IMR-90 (cell line): Measurements from ENCODE around the gene TCF12. TPM values are rescaled to one million over a fixed set of nuclear protein-coding genes. Genes with fewer than 3 reads are reported as not detected.

ENCODE experiments used
- ATAC-seq: fragments of 200-7000 bp; cut with Tn5 transposase; 2 replicates; pipeline ENCODE4 v1.9.1; 2020; ENCODE audit warnings: low read depth, mild to moderate bottlenecking, moderate library complexity
- BruUV-seq: library from RNA; stranded (reverse); fragments of 400-500 nt; replicated peaks from 2 replicates; lab custom pipeline; 2021; lab: Mats Ljungman, UMichigan
- CTCF ChIA-PET: fragments of 300-600 bp; formaldehyde crosslinking; extraction: SDS; loops from one replicate; lab custom pipeline; 2021; ENCODE audit warnings: antibody characterized with exemption; lab: Yijun Ruan, JAX
- POLR2A ChIA-PET: fragments of 300-600 bp; sonication (Branson Sonifier 250); formaldehyde crosslinking; loops from one replicate; lab custom pipeline; 2022; ENCODE audit warnings: antibody characterized with exemption; ENCODE audit not compliant: unreplicated experiment; lab: Charles Lee
- DNase-seq: peaks from one replicate; pipeline ENCODE4 v3.0.0; 2013
- H2AFZ ChIP-seq: replicated peaks from 2 replicates; pipeline ENCODE3; 2013; ENCODE audit warnings: low read length, mild to moderate bottlenecking; ENCODE audit not compliant: poor library complexity
- H2AK5ac ChIP-seq: 2 replicates; pipeline ENCODE4 v1.6.1; 2013; ENCODE audit warnings: low read depth, low read length, inconsistent platforms
- H2AK9ac ChIP-seq: replicated peaks from 2 replicates; pipeline ENCODE3; 2013; ENCODE audit warnings: mild to moderate bottlenecking, low read depth, low read length, moderate library complexity; ENCODE audit not compliant: poor library complexity
- H2BK120ac ChIP-seq: 2 replicates; pipeline ENCODE4 v1.6.1; 2013; ENCODE audit warnings: low read depth, low read length, inconsistent platforms
- H2BK15ac ChIP-seq: 3 replicates; pipeline ENCODE4 v1.6.1; 2013; ENCODE audit warnings: low read depth, low read length, inconsistent platforms
- H2BK20ac ChIP-seq: 2 replicates; pipeline ENCODE4 v1.6.1; 2013; ENCODE audit warnings: low read depth, mild to moderate bottlenecking, inconsistent platforms, low read length, moderate library complexity
- H2BK5ac ChIP-seq: 2 replicates; pipeline ENCODE4 v1.6.1; 2013; ENCODE audit warnings: mild to moderate bottlenecking, low read depth, low read length, inconsistent platforms; ENCODE audit not compliant: poor library complexity, severe bottlenecking
- H3K14ac ChIP-seq: replicated peaks from 2 replicates; pipeline ENCODE4 v1.6.1; 2013; ENCODE audit warnings: low read depth, low read length, inconsistent platforms
- H3K18ac ChIP-seq: 2 replicates; pipeline ENCODE4 v1.6.1; 2013; ENCODE audit warnings: low read depth, low read length, control low read depth
- H3K23ac ChIP-seq: 2 replicates; pipeline ENCODE4 v1.6.1; 2013; ENCODE audit warnings: low read depth, low read length, inconsistent platforms
- H3K27ac ChIP-seq: 2 replicates; pipeline ENCODE4 v1.5.1; 2013; ENCODE audit warnings: mild to moderate bottlenecking, control low read depth, low read length; ENCODE audit not compliant: insufficient read depth
- H3K27me3 ChIP-seq: 2 replicates; pipeline ENCODE4 v1.6.1; 2013; ENCODE audit warnings: low read length; ENCODE audit not compliant: control insufficient read depth, insufficient read depth
- H3K36me3 ChIP-seq: 2 replicates; pipeline ENCODE4 v1.6.1; 2013; ENCODE audit warnings: low read length, mixed read lengths; ENCODE audit not compliant: control insufficient read depth, insufficient read depth
- H3K4ac ChIP-seq: 2 replicates; pipeline ENCODE4 v1.6.1; 2013; ENCODE audit warnings: low read depth, low read length, inconsistent platforms
- H3K4me1 ChIP-seq: 2 replicates; pipeline ENCODE4 v1.6.1; 2013; ENCODE audit warnings: low read length, mixed read lengths; ENCODE audit not compliant: control insufficient read depth, insufficient read depth
- H3K4me2 ChIP-seq: 2 replicates; pipeline ENCODE4 v1.6.1; 2013; ENCODE audit warnings: low read depth, mild to moderate bottlenecking, control low read depth, low read length, moderate library complexity
- H3K4me3 ChIP-seq: 2 replicates; pipeline ENCODE4 v1.5.1; 2013; ENCODE audit warnings: low read depth, mild to moderate bottlenecking, control low read depth, low read length, moderate library complexity; ENCODE audit not compliant: insufficient read depth
- H3K56ac ChIP-seq: 2 replicates; pipeline ENCODE4 v1.6.1; 2013; ENCODE audit warnings: low read length, inconsistent platforms; ENCODE audit not compliant: insufficient read depth; ENCODE audit errors: extremely low read depth
- H3K79me1 ChIP-seq, 2 experiments: 2 replicates each; pipeline ENCODE4 v1.6.1; 2013; ENCODE audit warnings: low read length in 2 of 2, inconsistent platforms in 1 of 2, low read depth in 1 of 2
- H3K9ac ChIP-seq: 2 replicates; pipeline ENCODE4 v1.6.1; 2013; ENCODE audit warnings: low read depth, low read length, control low read depth
- H3K9me1 ChIP-seq: 2 replicates; pipeline ENCODE4 v1.6.1; 2013; ENCODE audit warnings: low read length, inconsistent platforms; ENCODE audit not compliant: insufficient read depth
- H3K9me3 ChIP-seq: 2 replicates; pipeline ENCODE4 v1.6.1; 2013; ENCODE audit warnings: low read length; ENCODE audit not compliant: control insufficient read depth, insufficient read depth
- H4K20me1 ChIP-seq: 2 replicates; pipeline ENCODE4 v1.6.1; 2013; ENCODE audit warnings: low read length, inconsistent platforms; ENCODE audit not compliant: insufficient read depth
- H4K5ac ChIP-seq: 2 replicates; pipeline ENCODE4 v1.6.1; 2013; ENCODE audit warnings: mild to moderate bottlenecking, low read depth, low read length, control low read depth
- H4K8ac ChIP-seq, 2 experiments: 2 replicates each; pipeline ENCODE4 v1.6.1; 2013; ENCODE audit warnings: low read depth in 2 of 2, low read length in 2 of 2, control low read depth in 1 of 2, inconsistent platforms in 1 of 2
- H4K91ac ChIP-seq: 2 replicates; pipeline ENCODE4 v1.6.1; 2013; ENCODE audit warnings: low read depth, low read length, inconsistent platforms; ENCODE audit not compliant: insufficient read depth
- CHD1 ChIP-seq: IDR thresholded peaks from 2 replicates; pipeline ENCODE4 v1.6.1; 2012; ENCODE audit warnings: low read depth, low read length, improper control_type of control experiment
- FOS ChIP-seq: fragments of 150-350 bp; IDR thresholded peaks from 2 replicates; pipeline ENCODE4 v1.6.1; 2016; ENCODE audit warnings: low read depth, low read length
- MAFK ChIP-seq: IDR thresholded peaks from 2 replicates; pipeline ENCODE4 v1.6.1; 2012; ENCODE audit warnings: low read depth, low read length, improper control_type of control experiment
- MAZ ChIP-seq: IDR thresholded peaks from 2 replicates; pipeline ENCODE4 v1.6.1; 2012; ENCODE audit warnings: low read depth, mild to moderate bottlenecking, low read length, improper control_type of control experiment, moderate library complexity, borderline replicate concordance
- MXI1 ChIP-seq: IDR thresholded peaks from 2 replicates; pipeline ENCODE4 v1.6.1; 2012; ENCODE audit warnings: low read depth, mild to moderate bottlenecking, low read length, moderate library complexity, borderline replicate concordance
- POLR2A ChIP-seq: IDR thresholded peaks from 2 replicates; pipeline ENCODE4 v1.6.1; 2012; ENCODE audit warnings: mild to moderate bottlenecking, low read depth, low read length
- RAD21 ChIP-seq: IDR thresholded peaks from 2 replicates; pipeline ENCODE4 v1.6.1; 2012; ENCODE audit warnings: low read length, improper control_type of control experiment
- RCOR1 ChIP-seq: IDR thresholded peaks from 2 replicates; pipeline ENCODE4 v1.6.1; 2012; ENCODE audit warnings: mild to moderate bottlenecking, low read length, improper control_type of control experiment; ENCODE audit not compliant: insufficient replicate concordance
- RFX5 ChIP-seq: IDR thresholded peaks from 2 replicates; pipeline ENCODE4 v1.8.0; 2012; ENCODE audit warnings: low read depth, mild to moderate bottlenecking, low read length, moderate library complexity
- SMC3 ChIP-seq: fragments of 150-350 bp; IDR thresholded peaks from 2 replicates; pipeline ENCODE4 v1.6.1; 2016; ENCODE audit warnings: low read depth, mild to moderate bottlenecking, antibody characterized with exemption, low read length, moderate library complexity
- WGBS, 2 experiments: methylation state at CpG; one replicate each; pipeline versions ENCODE4 v1.1.5 to v1.1.7; 2013; ENCODE audit warnings: missing lambda C conversion rate in 2 of 2; ENCODE audit not compliant: insufficient read length in 1 of 2; ENCODE audit errors: extremely low coverage in 2 of 2; 5-methylcytosine and 5-hydroxymethylcytosine counted together
- dilution Hi-C: fragments of 300-500 bp; cut with HindIII; formaldehyde crosslinking; loops from one replicate; pipeline ENCODE4 v1.14.3; 2018; ENCODE audit warnings: low sequenced_read_pairs; ENCODE audit not compliant: unreplicated experiment
- in situ Hi-C: fragments of 300-500 bp; cut with MboI; formaldehyde crosslinking; loops from 3 replicates; pipeline ENCODE4 v1.14.3; 2019; ENCODE audit warnings: low sequenced_read_pairs, inconsistent platforms, mixed read lengths
- intact Hi-C: fragments of 100-400 bp; cut with micrococcal nuclease; formaldehyde crosslinking; loops from 2 replicates; pipeline ENCODE4 v1.10.0; 2022
- polyA plus RNA-seq, 3 experiments: library from polyadenylated mRNA; depleted of rRNA; stranded (reverse); fragments of >200 nt; gene quantifications; 2 replicates each; pipeline ENCODE4 v1.2.3, GENCODE V29; 2012; ENCODE audit warnings: low replicate concordance in 1 of 3
- total RNA-seq: library from RNA; depleted of rRNA; stranded (reverse); fragments of >200 nt; gene quantifications from 2 replicates; pipeline ENCODE4 v1.2.3, GENCODE V29; 2012
- TF ChIP-seq, protein P1 (sequence below): fragments of 150-350 bp; IDR thresholded peaks from 2 replicates; pipeline ENCODE4 v1.6.1; 2016; ENCODE audit warnings: low read depth, mild to moderate bottlenecking, low read length, moderate library complexity, borderline replicate concordance
- TF ChIP-seq, protein P2 (sequence below): conservative IDR thresholded peaks from 2 replicates; pipeline ENCODE4 v1.5.1; 2012; ENCODE audit warnings: mild to moderate bottlenecking, low read depth, low read length, improper control_type of control experiment
- TF ChIP-seq, protein P3 (sequence below): fragments of 150-350 bp; IDR thresholded peaks from 2 replicates; pipeline ENCODE4 v1.6.1; 2017; ENCODE audit warnings: mild to moderate bottlenecking, antibody characterized with exemption, low read length, low read depth

TCF12 gene
- total and polyA plus RNA-seq, 2 of the 4 experiments (the other 2 are of a cell fraction), result 79.4 to 160 TPM

DNA sequence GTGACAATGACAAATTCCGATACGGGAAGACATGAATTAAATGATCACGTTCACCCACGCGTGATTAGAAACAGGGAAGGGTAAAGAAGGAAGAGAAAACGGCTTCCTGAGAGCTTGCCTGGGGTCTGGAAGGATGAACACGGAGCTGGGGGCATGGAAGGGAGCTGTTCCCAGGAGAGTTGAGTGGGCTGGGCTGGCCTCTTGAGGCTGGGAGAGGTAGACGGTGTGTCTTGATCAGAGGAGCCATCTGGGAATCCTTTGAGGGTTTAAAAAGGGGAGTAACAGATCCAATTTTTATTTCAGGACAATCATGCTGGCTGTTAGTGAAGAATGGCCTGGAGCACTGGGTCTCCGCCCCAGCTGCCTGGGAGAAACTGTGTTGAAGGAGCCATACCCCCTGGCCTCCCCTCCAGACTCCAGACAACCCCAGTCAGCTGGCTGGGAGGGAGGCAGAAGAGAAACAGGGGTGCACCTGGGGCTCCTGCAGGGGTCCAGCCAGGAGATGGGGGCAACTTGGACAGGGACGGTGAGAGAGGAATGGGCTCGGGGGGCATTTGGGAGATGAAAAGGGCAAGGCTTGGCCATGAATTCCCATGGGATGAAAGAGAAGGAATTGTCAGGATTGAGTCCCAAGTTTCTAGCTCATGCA lies 404.3 kb downstream of the TCF12 start:
- 92% methylated on average over 2 of the region's 11 CpGs; no CpG with 5 or more reads in 1 of the 2 experiments for WGBS, 2 experiments
- Histone ChIP-seq H3K9ac (no peak overlapping the region), H2AK5ac (0 out of 2 replicates have a peak overlapping the region, but pooled peaks have one; percentile 31), H3K23ac (no peak overlapping the region), H4K91ac (no peak overlapping the region), H2BK120ac (no peak overlapping the region), H4K5ac (no peak overlapping the region), H3K79me1 (no peaks in the 10 kb centered on the region), H3K4me2 (no peak overlapping the region), H2BK20ac (no peak overlapping the region), H2AFZ (peak overlapping the region; percentile 19), H3K36me3 (no peaks in the 10 kb centered on the region), H3K18ac (no peak overlapping the region), H3K27me3 (no peaks in the 10 kb centered on the region), H3K4me3 (no peak overlapping the region), H2AK9ac (no peak overlapping the region), H2BK5ac (no peak overlapping the region), H3K9me1 (peaks cover 8% of the 10 kb centered on the region), H3K4ac (no peak overlapping the region), H3K14ac (no peak overlapping the region), H4K8ac (no peak overlapping the region), H3K4me1 (peaks cover 5% of the 10 kb centered on the region), H3K27ac (no peak overlapping the region), H3K56ac (no peak overlapping the region), H4K20me1 (no peaks in the 10 kb centered on the region), H2BK15ac (no peak overlapping the region), H3K9me3 (no peaks in the 10 kb centered on the region)
- no peak for DNase-seq
- TF ChIP-seq, protein P1, sequence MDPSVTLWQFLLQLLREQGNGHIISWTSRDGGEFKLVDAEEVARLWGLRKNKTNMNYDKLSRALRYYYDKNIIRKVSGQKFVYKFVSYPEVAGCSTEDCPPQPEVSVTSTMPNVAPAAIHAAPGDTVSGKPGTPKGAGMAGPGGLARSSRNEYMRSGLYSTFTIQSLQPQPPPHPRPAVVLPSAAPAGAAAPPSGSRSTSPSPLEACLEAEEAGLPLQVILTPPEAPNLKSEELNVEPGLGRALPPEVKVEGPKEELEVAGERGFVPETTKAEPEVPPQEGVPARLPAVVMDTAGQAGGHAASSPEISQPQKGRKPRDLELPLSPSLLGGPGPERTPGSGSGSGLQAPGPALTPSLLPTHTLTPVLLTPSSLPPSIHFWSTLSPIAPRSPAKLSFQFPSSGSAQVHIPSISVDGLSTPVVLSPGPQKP, result no peak
- TF ChIP-seq RCOR1 (no peak), SMC3 (no peak), FOS (no peak), MAFK (no peak), RFX5 (no peak), MXI1 (no peak), RAD21 (no peak), MAZ (no peak), CHD1 (no peak), POLR2A (no peak)
- TF ChIP-seq, protein P2, sequence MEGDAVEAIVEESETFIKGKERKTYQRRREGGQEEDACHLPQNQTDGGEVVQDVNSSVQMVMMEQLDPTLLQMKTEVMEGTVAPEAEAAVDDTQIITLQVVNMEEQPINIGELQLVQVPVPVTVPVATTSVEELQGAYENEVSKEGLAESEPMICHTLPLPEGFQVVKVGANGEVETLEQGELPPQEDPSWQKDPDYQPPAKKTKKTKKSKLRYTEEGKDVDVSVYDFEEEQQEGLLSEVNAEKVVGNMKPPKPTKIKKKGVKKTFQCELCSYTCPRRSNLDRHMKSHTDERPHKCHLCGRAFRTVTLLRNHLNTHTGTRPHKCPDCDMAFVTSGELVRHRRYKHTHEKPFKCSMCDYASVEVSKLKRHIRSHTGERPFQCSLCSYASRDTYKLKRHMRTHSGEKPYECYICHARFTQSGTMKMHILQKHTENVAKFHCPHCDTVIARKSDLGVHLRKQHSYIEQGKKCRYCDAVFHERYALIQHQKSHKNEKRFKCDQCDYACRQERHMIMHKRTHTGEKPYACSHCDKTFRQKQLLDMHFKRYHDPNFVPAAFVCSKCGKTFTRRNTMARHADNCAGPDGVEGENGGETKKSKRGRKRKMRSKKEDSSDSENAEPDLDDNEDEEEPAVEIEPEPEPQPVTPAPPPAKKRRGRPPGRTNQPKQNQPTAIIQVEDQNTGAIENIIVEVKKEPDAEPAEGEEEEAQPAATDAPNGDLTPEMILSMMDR, result no peak
- TF ChIP-seq, protein P3, sequence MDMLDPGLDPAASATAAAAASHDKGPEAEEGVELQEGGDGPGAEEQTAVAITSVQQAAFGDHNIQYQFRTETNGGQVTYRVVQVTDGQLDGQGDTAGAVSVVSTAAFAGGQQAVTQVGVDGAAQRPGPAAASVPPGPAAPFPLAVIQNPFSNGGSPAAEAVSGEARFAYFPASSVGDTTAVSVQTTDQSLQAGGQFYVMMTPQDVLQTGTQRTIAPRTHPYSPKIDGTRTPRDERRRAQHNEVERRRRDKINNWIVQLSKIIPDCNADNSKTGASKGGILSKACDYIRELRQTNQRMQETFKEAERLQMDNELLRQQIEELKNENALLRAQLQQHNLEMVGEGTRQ, result no peak
- ChIA-PET CTCF (interaction anchor here (0.5 to 1.2 kb wide), 2 partner anchors 18 to 53 kb away, joined by 3 to 5 read pairs; no protein-coding TSS in a partner anchor), POLR2A (no interaction called here)
- intact Hi-C loops (no loop called here), dilution Hi-C loops (no loop called here), in situ Hi-C loops (no loop called here)
- no TSS peak for BruUV-seq
- no peak for ATAC-seq
